HS-5 (cell line): ENCODE data around the gene DUOX2.

ENCODE experiments used
- DNase-seq: peaks from one replicate; pipeline ENCODE4 v3.0.0-alpha.2; 2012; ENCODE audit warnings: low read depth

DUOX2 gene

GRCh38 chr15:45114076-45114750, at the start of gene DUOX2, which contains the start of gene DUOXA2:
Gene DUOX2 (minus strand): TSS chr15:45114172. CDS start chr15:45113411, 761 bp downstream.
Gene DUOXA2 (plus strand): TSS chr15:45114326. CDS start chr15:45114606, 280 bp downstream.
- DNase-seq: no peak

- no peak for DNase-seq
These were observed 49.5 kb upstream of the DUOX2 start for GRCh38 chr15:45163508-45163856.

GRCh38 chr15:45162771-45163507, 49.0 kb upstream of the DUOX2 start:
- DNase-seq: peak; percentile 67

- no peak for DNase-seq
These were observed 47.7 kb upstream of the DUOX2 start for GRCh38 chr15:45161666-45162065.

GRCh38 chr15:45157974-45158373, 44.0 kb upstream of the DUOX2 start:
- peak; percentile 60 for DNase-seq

GRCh38 chr15:45156744-45157455, 42.9 kb upstream of the DUOX2 start:
- peak; percentile 50 for DNase-seq

- DNase-seq: no peak
These were observed 41.8 kb upstream of the DUOX2 start for GRCh38 chr15:45155739-45156138.

- no peak for DNase-seq
These were observed 38.2 kb upstream of the DUOX2 start for GRCh38 chr15:45151998-45152828.

GRCh38 chr15:45150997-45151396, 37.0 kb upstream of the DUOX2 start:
- DNase-seq: no peak

GRCh38 chr15:45150481-45150880, 36.5 kb upstream of the DUOX2 start:
- no peak for DNase-seq

GRCh38 chr15:45149060-45149459, 35.1 kb upstream of the DUOX2 start:
- DNase-seq: no peak

- DNase-seq: no peak
These were observed 34.4 kb upstream of the DUOX2 start for GRCh38 chr15:45148076-45149059.

- DNase-seq: no peak
These were observed 33.6 kb upstream of the DUOX2 start for GRCh38 chr15:45147606-45148005.

- no peak for DNase-seq
These were observed 32.4 kb upstream of the DUOX2 start for GRCh38 chr15:45146405-45146804.

GRCh38 chr15:45144775-45145174, 30.8 kb upstream of the DUOX2 start:
- no peak for DNase-seq

GRCh38 chr15:45143946-45144345, 30.0 kb upstream of the DUOX2 start:
- no peak for DNase-seq

GRCh38 chr15:45143056-45143455, 29.1 kb upstream of the DUOX2 start:
- DNase-seq: no peak

- DNase-seq: no peak
These were observed 27.4 kb upstream of the DUOX2 start for GRCh38 chr15:45141386-45141785.

GRCh38 chr15:45140557-45141250, 26.7 kb upstream of the DUOX2 start:
- DNase-seq: no peak

- no peak for DNase-seq
These were observed 25.8 kb upstream of the DUOX2 start for GRCh38 chr15:45139770-45140169.
